Measurements from ENCODE around the gene HES1.

The HES1 gene

DNA sequence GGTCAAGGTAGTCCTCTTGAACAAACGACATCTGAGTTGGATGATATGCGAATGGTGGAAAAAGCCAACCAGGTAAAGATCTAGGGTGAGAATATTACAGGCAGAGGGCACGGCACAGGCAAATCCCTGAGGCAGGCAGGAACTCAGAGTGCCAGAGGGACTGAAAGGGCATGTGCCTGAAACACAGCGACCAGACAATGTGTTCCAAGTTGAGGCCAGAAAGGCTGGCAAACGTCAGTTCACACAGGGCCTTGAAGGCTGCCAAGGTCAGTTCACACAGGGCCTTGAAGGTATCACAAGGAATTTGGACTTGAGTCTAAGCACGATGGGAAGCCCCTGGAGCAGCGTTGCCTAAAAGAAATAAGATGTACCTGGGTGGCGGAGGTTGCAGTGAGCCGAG lies 20.1 kb downstream of the HES1 start:
- Histone ChIP-seq H4K20me1 (ENCODE audit: insufficient read depth) (no peaks in the 10 kb centered on the region), H3K9ac (no peak overlapping the region), H2AFZ (ENCODE audit: low read depth) (no peak overlapping the region), H3K27ac (no peak overlapping the region), H3K27me3 (ENCODE audit: insufficient read depth, low read depth) (no peaks in the 10 kb centered on the region), H3K4me2 (no peak overlapping the region), H3K4me3 (IDR thresholded peaks at IDR 0.05; ENCODE audit: insufficient read depth, low read depth, low read length) (no peak overlapping the region), H3K36me3 (ENCODE audit: insufficient read depth) (no peaks in the 10 kb centered on the region), H3K79me2 (ENCODE audit: insufficient read depth, low read depth) (no peaks in the 10 kb centered on the region), H3K4me1 (ENCODE audit: low read depth, poor library complexity, severe bottlenecking) (no peaks in the 10 kb centered on the region)
- TF ChIP-seq, protein P1, sequence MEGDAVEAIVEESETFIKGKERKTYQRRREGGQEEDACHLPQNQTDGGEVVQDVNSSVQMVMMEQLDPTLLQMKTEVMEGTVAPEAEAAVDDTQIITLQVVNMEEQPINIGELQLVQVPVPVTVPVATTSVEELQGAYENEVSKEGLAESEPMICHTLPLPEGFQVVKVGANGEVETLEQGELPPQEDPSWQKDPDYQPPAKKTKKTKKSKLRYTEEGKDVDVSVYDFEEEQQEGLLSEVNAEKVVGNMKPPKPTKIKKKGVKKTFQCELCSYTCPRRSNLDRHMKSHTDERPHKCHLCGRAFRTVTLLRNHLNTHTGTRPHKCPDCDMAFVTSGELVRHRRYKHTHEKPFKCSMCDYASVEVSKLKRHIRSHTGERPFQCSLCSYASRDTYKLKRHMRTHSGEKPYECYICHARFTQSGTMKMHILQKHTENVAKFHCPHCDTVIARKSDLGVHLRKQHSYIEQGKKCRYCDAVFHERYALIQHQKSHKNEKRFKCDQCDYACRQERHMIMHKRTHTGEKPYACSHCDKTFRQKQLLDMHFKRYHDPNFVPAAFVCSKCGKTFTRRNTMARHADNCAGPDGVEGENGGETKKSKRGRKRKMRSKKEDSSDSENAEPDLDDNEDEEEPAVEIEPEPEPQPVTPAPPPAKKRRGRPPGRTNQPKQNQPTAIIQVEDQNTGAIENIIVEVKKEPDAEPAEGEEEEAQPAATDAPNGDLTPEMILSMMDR (conservative IDR thresholded peaks at IDR 0.05; ENCODE audit: low read depth, low read length), result no peak

DNA sequence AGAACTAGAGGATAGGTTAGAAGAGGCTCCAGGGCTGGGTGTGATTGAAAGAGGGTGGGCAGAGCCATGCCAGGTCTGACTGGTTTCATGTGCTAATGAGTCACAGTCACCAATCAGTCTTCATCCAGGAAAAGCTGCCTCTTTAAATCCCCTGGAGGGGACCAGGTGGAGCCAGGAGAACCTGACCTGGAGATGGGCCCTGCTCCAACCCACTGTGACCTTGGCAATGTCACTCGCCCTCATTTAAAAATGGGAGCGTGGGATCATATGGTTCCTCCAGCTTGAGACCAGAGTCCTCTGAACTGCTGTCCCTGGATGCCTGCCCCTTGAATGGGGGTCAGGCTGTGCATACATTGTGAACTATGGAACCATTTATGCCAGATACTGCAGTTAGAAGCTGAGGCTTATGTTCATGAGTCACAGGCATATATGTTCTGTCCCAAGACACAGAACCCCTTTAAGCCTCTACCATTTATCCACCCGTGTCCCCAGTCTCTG lies 23.0 kb downstream of the HES1 start:
- Histone ChIP-seq H3K4me3 (IDR thresholded peaks at IDR 0.05; ENCODE audit: insufficient read depth, low read depth, low read length) (no peak overlapping the region), H3K27me3 (ENCODE audit: insufficient read depth, low read depth) (no peaks in the 10 kb centered on the region), H3K79me2 (ENCODE audit: insufficient read depth, low read depth) (no peaks in the 10 kb centered on the region), H3K4me2 (no peak overlapping the region), H3K4me1 (ENCODE audit: low read depth, poor library complexity, severe bottlenecking) (no peaks in the 10 kb centered on the region), H3K27ac (no peak overlapping the region), H3K36me3 (ENCODE audit: insufficient read depth) (no peaks in the 10 kb centered on the region), H2AFZ (ENCODE audit: low read depth) (no peak overlapping the region), H3K9ac (no peak overlapping the region), H4K20me1 (ENCODE audit: insufficient read depth) (no peaks in the 10 kb centered on the region)
- TF ChIP-seq, protein P1 (conservative IDR thresholded peaks at IDR 0.05; ENCODE audit: low read depth, low read length), result no peak

DNA sequence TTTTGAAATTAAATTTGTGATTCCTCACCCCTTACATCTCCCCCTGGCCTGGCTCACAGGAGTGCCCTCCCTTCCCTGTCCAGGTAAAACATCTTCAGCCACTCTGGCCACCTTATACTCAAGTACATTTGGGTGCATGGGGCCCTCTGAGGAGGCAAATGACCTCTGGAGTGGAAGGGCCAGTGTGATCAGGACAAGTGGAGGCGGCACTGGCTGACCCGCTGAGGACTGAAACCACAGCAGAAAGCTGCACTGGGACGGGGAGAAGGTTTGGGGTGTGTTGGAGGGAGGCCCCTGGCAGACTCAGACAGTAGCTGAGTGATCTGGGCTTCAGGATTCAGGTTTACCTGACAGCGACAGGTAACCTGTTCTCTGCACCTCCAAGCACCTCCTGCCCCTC lies 24.2 kb downstream of the HES1 start:
- no peak overlapping the region for H3K27ac ChIP-seq
- H3K36me3 ChIP-seq (ENCODE audit: insufficient read depth), result no peaks in the 10 kb centered on the region
- no peak overlapping the region for H3K9ac ChIP-seq
- no peak overlapping the region for H3K4me2 ChIP-seq
- no peaks in the 10 kb centered on the region for H3K79me2 ChIP-seq (ENCODE audit: insufficient read depth, low read depth)
- no peaks in the 10 kb centered on the region for H4K20me1 ChIP-seq (ENCODE audit: insufficient read depth)
- H2AFZ ChIP-seq (ENCODE audit: low read depth), result no peak overlapping the region
- H3K27me3 ChIP-seq (ENCODE audit: insufficient read depth, low read depth), result no peaks in the 10 kb centered on the region
- no peaks in the 10 kb centered on the region for H3K4me1 ChIP-seq (ENCODE audit: low read depth, poor library complexity, severe bottlenecking)
- TF ChIP-seq, protein P1 (conservative IDR thresholded peaks at IDR 0.05; ENCODE audit: low read depth, low read length), result no peak
- no peak overlapping the region for H3K4me3 ChIP-seq (IDR thresholded peaks at IDR 0.05; ENCODE audit: insufficient read depth, low read depth, low read length)

DNA sequence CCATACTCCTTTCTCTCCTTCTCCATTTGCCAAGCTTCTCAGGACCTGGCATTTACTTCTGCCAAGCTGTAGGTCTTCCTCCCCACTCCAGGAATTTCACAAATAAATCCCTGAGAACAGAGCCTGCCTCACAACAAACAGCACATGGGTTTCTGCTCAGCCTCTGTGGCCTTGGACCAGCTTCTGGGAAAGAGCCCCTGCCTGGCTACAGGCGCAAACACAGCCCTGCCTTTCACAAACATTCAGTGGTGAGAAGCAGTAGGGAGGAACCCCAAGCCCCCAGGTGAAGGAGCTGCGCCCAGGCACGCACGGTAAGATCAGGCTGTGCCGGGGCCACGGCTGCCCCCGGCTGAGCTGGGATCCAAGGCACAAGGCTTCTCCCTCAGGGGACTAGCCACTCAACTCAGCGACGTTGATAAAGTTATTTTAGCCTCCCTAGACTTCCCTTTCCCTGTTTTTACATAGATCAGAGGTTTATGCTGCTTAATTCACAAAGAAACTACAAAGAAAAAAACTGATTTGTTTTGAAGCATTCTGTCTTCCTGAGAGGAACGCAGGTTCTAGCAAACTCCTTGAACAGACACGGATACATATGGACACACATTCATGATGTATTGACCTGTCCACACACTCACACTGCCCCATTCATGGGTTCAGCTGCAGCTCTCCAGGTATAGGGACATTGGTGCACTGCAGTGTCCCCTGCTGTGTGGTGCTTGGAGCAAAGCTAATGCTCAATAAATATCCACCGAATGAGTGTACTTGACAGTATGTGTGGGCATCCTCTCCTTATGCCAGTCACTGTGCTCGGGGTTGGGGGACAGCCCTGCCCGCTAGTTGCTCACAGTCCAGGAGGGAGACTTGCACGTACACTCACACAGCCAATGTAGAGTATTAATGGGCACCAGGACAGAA lies 25.4 kb downstream of the HES1 start:
- Histone ChIP-seq H3K36me3 (ENCODE audit: insufficient read depth) (no peaks in the 10 kb centered on the region), H3K27me3 (ENCODE audit: insufficient read depth, low read depth) (no peaks in the 10 kb centered on the region), H2AFZ (ENCODE audit: low read depth) (no peak overlapping the region), H3K4me3 (IDR thresholded peaks at IDR 0.05; ENCODE audit: insufficient read depth, low read depth, low read length) (no peak overlapping the region), H4K20me1 (ENCODE audit: insufficient read depth) (no peaks in the 10 kb centered on the region), H3K4me2 (no peak overlapping the region), H3K9ac (no peak overlapping the region), H3K79me2 (ENCODE audit: insufficient read depth, low read depth) (no peaks in the 10 kb centered on the region), H3K27ac (no peak overlapping the region), H3K4me1 (ENCODE audit: low read depth, poor library complexity, severe bottlenecking) (no peaks in the 10 kb centered on the region)
- TF ChIP-seq, protein P1 (conservative IDR thresholded peaks at IDR 0.05; ENCODE audit: low read depth, low read length), result no peak

Measured in KMS-11 (cell line).